ENCODE measurements around the gene GTF2F2.

DNA sequence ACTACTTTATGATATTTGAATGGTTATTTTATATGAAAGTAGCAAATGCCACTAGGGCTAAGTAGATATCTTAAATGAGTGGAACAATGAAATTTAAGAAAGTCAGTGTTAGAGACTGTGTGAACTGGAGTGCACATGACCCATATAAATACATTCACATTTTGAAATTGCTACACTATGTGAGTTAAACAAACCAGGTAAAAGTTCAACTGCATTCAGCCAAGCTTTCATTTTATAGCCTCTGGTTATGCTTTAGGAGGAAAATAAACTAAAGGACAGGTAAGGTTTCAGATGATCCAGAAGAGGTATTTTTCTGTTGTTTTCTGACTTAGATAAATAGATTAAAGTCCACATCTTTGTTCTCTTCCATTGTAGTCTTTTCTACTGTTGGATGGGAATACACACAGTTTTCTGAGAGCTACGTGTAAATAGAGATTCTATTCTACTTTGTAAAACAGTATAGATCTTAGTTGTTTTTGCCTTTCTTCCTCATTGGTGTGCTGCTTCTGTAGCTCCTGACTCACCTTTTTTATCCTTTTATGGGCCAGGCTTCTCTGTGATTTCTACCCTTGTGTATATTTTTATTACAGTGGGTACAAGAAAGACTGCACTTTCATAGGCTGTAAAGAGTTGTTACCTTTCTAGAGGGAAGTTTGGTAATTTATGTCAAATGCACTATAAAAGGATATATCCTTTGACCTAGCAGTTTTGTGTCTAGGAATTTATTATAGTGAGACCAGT lies 135.1 kb downstream of the GTF2F2 start:
- TF ChIP-seq, protein P1, sequence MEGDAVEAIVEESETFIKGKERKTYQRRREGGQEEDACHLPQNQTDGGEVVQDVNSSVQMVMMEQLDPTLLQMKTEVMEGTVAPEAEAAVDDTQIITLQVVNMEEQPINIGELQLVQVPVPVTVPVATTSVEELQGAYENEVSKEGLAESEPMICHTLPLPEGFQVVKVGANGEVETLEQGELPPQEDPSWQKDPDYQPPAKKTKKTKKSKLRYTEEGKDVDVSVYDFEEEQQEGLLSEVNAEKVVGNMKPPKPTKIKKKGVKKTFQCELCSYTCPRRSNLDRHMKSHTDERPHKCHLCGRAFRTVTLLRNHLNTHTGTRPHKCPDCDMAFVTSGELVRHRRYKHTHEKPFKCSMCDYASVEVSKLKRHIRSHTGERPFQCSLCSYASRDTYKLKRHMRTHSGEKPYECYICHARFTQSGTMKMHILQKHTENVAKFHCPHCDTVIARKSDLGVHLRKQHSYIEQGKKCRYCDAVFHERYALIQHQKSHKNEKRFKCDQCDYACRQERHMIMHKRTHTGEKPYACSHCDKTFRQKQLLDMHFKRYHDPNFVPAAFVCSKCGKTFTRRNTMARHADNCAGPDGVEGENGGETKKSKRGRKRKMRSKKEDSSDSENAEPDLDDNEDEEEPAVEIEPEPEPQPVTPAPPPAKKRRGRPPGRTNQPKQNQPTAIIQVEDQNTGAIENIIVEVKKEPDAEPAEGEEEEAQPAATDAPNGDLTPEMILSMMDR (IDR thresholded peaks at IDR 0.05) = no peak
- TF ChIP-seq EZH2 (IDR thresholded peaks at IDR 0.05; ENCODE audit: borderline replicate concordance, insufficient read depth, low read depth, low read length, poor library complexity, severe bottlenecking) = no peak
